K562 (cell line): ENCODE measurements around the gene ESR2. TPM values are rescaled to one million over a fixed set of nuclear protein-coding genes. Genes with fewer than 3 reads are reported as not detected.
A peak's percentile ranks its signal among the peaks of the same experiment; 100 is the strongest.

Experiments used
- ATF6 ChIP-seq: sonication (generic); formaldehyde crosslinking; IDR thresholded peaks from 2 replicates; pipeline ENCODE4 v1.4.0; 2020; ENCODE audit warnings: mild to moderate bottlenecking, missing genetic modification reagents
- BCL6 ChIP-seq: fragments of 250-450 bp; sonication (Bioruptor Pico); IDR thresholded peaks from 2 replicates; pipeline ENCODE4 v1.4.0; 2020
- DPF2 ChIP-seq: fragments of 450-650 bp; IDR thresholded peaks from 2 replicates; pipeline ENCODE4 v1.6.1; 2016
- GABPB2 ChIP-seq: fragments of 250-450 bp; sonication (Bioruptor Pico); conservative IDR thresholded peaks from 2 replicates; pipeline ENCODE4 v1.5.1; 2021; ENCODE audit warnings: mild to moderate bottlenecking
- HNRNPUL1 ChIP-seq: fragments of 200-400 bp; formaldehyde crosslinking; IDR thresholded peaks from 2 replicates; pipeline ENCODE4 v1.6.1; 2017; ENCODE audit warnings: low read length
- KHSRP ChIP-seq: fragments of 450-650 bp; IDR thresholded peaks from 2 replicates; pipeline ENCODE4 v1.6.1; 2017
- MYBL2 ChIP-seq, 2 experiments: fragments of 450-650 bp in 1 of 2; sonication (generic) in 1 of 2; formaldehyde crosslinking in 1 of 2; IDR thresholded peaks; 2 replicates each; pipeline versions ENCODE4 v1.6.1 to v1.8.1; 2017 to 2022; ENCODE audit warnings: borderline replicate concordance in 1 of 2, inconsistent platforms in 1 of 2, low read depth in 1 of 2, mild to moderate bottlenecking in 1 of 2, missing genetic modification reagents in 1 of 2, moderate library complexity in 1 of 2
- MYNN ChIP-seq, 2 experiments: sonication (generic); formaldehyde crosslinking in 1 of 2; IDR thresholded peaks; 2 replicates each; pipeline versions ENCODE4 v1.5.0 to v1.6.1; 2016 to 2020; ENCODE audit warnings: antibody characterized with exemption in 1 of 2, missing genetic modification reagents in 1 of 2
- RB1 ChIP-seq: fragments of 450-650 bp; IDR thresholded peaks from 2 replicates; pipeline ENCODE4 v1.6.1; 2017; ENCODE audit warnings: low read depth, mild to moderate bottlenecking
- XRCC4 ChIP-seq: IDR thresholded peaks from one replicate; pipeline ENCODE4 v1.6.1; 2011; ENCODE audit not compliant: insufficient read depth, insufficient read length; ENCODE audit errors: extremely low read depth
- ZNF239 ChIP-seq: fragments of 250-450 bp; sonication (Bioruptor Pico); IDR thresholded peaks from 2 replicates; pipeline ENCODE4 v1.4.0; 2020; ENCODE audit warnings: mild to moderate bottlenecking
- ZNF699 ChIP-seq: fragments of 250-450 bp; sonication (Bioruptor Pico); IDR thresholded peaks from 2 replicates; pipeline ENCODE4 v1.8.0; 2021; ENCODE audit warnings: mild to moderate bottlenecking, moderate library complexity; ENCODE audit not compliant: insufficient replicate concordance
- polyA plus RNA-seq, 8 experiments: library from polyadenylated mRNA; depleted of rRNA in 4 of 8; stranded (reverse) in 5 of 8; unstranded in 3 of 8; fragments of >200 nt; fragmentation: Nextera tagmentation in 2 of 8; fragmentation: Illumina TruSeq in 1 of 8; extraction: Ambion mirVana in 2 of 8; extraction: Trizol in 1 of 8; gene quantifications; 2 replicates each; pipeline versions ENCODE4 v1.2.1 to v1.2.3, GENCODE V29; 2011 to 2014; ENCODE audit warnings: inconsistent platforms in 1 of 8, missing spikeins in 1 of 8
- total RNA-seq, 7 experiments: library from RNA; depleted of rRNA in 6 of 7; stranded (reverse); fragments of >200 nt in 6 of 7; fragmentation: Illumina TruSeq in 2 of 7; extraction: Trizol in 2 of 7; gene quantifications; 2 replicates each; pipeline versions ENCODE4 v1.2.1 to v1.2.3, GENCODE V29; 2011 to 2021; ENCODE audit warnings: low replicate concordance in 1 of 7
- TF ChIP-seq, protein P1 (sequence below): sonication (generic); formaldehyde crosslinking; IDR thresholded peaks from 2 replicates; pipeline ENCODE4 v1.8.0; 2022; ENCODE audit warnings: mild to moderate bottlenecking, missing genetic modification reagents
- TF ChIP-seq, protein P2 (sequence below): fragments of 450-650 bp; IDR thresholded peaks from 2 replicates; pipeline ENCODE4 v1.7.1; 2018; ENCODE audit warnings: mild to moderate bottlenecking, low read depth; ENCODE audit not compliant: partially characterized antibody
- TF ChIP-seq, protein P3 (sequence below): fragments of 250-450 bp; sonication (Bioruptor Pico); IDR thresholded peaks from 2 replicates; pipeline ENCODE4 v1.8.0; 2021; ENCODE audit warnings: borderline replicate concordance, mild to moderate bottlenecking, moderate library complexity; ENCODE audit not compliant: poor library complexity, severe bottlenecking
- TF ChIP-seq, protein P4 (sequence below), 3 experiments: fragments of 200-800 bp in 1 of 3; sonication (Bioruptor generic) in 1 of 3; sonication (generic) in 1 of 3; formaldehyde crosslinking in 1 of 3; IDR thresholded peaks; 2 replicates each; pipeline versions ENCODE4 v1.6.1 to v1.8.0; 2016 to 2022; ENCODE audit warnings: mild to moderate bottlenecking in 2 of 3, missing compliant biosample characterization in 2 of 3, missing genetic modification characterization in 2 of 3, missing genetic modification reagents in 1 of 3
- TF ChIP-seq, protein P5 (sequence below), 3 experiments: IDR thresholded peaks in 2 of 3; conservative IDR thresholded peaks in 1 of 3; 2 replicates each; pipeline ENCODE4 v1.5.1; 2011 to 2012; ENCODE audit warnings: low read length in 3 of 3, mild to moderate bottlenecking in 3 of 3, control low read depth in 2 of 3, improper control_type of control experiment in 1 of 3, inconsistent platforms in 1 of 3, low read depth in 1 of 3, mixed read lengths in 1 of 3, moderate library complexity in 1 of 3; ENCODE audit not compliant: insufficient read depth in 2 of 3

The ESR2 gene
- total and polyA plus RNA-seq, 9 of the 15 experiments (the other 6 are each of a cell fraction or from before 2014, with no cell fraction given) = 0.07 to 3.8 (median 2.0) TPM

DNA sequence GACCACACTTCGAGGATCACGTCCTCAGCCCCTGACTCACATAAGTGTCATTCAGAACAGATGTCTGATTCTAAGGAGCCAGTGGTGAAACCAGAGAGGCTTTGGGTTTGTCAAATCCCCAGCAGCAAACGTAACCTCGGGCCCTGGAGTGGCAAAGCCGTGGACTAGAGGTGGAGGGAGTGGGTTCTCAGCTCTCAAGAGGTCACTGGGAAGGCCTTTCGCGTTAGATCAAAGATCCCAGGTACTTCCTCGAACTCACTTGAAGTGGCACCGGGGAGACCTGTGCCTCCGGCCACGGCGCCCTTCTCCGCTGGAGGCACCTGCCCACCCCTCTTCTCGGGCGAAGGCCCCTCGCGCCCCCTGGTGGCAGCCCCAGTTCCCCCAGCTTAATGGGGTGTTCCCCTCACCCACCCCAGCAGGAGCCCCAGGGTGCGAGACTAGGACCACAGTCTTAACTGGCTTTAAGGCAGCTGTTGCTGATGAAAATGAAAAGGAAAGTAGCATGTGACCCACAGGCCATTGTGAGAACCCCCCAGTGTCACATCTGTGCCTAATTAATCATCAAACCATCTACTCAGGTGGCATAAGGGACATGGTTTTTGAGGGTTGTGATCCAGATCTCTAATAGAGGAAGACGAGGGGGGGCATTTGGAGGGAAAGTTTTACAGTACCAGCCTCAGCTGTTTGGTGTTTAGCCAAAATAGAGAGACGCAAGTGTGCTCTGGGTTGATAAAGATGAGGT lies 672 bp upstream of the ESR2 start (continued):
- no peak for TF ChIP-seq MYBL2 (IDR thresholded peaks at IDR 0.05; ENCODE audit: low read depth)
- no peak for TF ChIP-seq MYBL2 (CRISPR knock-in tag; IDR thresholded peaks at IDR 0.05; ENCODE audit: borderline replicate concordance)
- no peak for TF ChIP-seq DPF2
- TF ChIP-seq, protein P1, sequence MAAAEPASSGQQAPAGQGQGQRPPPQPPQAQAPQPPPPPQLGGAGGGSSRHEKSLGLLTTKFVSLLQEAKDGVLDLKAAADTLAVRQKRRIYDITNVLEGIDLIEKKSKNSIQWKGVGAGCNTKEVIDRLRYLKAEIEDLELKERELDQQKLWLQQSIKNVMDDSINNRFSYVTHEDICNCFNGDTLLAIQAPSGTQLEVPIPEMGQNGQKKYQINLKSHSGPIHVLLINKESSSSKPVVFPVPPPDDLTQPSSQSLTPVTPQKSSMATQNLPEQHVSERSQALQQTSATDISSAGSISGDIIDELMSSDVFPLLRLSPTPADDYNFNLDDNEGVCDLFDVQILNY (CRISPR knock-in tag) = no peak
- TF ChIP-seq, protein P2, sequence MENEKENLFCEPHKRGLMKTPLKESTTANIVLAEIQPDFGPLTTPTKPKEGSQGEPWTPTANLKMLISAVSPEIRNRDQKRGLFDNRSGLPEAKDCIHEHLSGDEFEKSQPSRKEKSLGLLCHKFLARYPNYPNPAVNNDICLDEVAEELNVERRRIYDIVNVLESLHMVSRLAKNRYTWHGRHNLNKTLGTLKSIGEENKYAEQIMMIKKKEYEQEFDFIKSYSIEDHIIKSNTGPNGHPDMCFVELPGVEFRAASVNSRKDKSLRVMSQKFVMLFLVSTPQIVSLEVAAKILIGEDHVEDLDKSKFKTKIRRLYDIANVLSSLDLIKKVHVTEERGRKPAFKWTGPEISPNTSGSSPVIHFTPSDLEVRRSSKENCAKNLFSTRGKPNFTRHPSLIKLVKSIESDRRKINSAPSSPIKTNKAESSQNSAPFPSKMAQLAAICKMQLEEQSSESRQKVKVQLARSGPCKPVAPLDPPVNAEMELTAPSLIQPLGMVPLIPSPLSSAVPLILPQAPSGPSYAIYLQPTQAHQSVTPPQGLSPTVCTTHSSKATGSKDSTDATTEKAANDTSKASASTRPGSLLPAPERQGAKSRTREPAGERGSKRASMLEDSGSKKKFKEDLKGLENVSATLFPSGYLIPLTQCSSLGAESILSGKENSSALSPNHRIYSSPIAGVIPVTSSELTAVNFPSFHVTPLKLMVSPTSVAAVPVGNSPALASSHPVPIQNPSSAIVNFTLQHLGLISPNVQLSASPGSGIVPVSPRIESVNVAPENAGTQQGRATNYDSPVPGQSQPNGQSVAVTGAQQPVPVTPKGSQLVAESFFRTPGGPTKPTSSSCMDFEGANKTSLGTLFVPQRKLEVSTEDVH = no peak
- TF ChIP-seq RB1 = no peak
- TF ChIP-seq GABPB2 (CRISPR knock-in tag) = no peak
- TF ChIP-seq HNRNPUL1 = no peak
- TF ChIP-seq, protein P3, sequence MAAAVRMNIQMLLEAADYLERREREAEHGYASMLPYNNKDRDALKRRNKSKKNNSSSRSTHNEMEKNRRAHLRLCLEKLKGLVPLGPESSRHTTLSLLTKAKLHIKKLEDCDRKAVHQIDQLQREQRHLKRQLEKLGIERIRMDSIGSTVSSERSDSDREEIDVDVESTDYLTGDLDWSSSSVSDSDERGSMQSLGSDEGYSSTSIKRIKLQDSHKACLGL (CRISPR knock-in tag) = no peak
- TF ChIP-seq, protein P4, sequence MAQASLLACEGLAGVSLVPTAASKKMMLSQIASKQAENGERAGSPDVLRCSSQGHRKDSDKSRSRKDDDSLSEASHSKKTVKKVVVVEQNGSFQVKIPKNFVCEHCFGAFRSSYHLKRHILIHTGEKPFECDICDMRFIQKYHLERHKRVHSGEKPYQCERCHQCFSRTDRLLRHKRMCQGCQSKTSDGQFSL (CRISPR knock-in tag; IDR thresholded peaks at IDR 0.05) = no peak
- TF ChIP-seq, protein P4 (tag; IDR thresholded peaks at IDR 0.05) = no peak
- TF ChIP-seq XRCC4 = no peak
- TF ChIP-seq ZNF239 = no peak
- TF ChIP-seq BCL6 (CRISPR knock-in tag) = no peak
- no peak for TF ChIP-seq ATF6 (CRISPR knock-in tag)
- TF ChIP-seq KHSRP = no peak
- no peak for TF ChIP-seq ZNF699 (CRISPR knock-in tag)
- no peak for TF ChIP-seq MYNN (IDR thresholded peaks at IDR 0.05)
- no peak for TF ChIP-seq MYNN (CRISPR knock-in tag; IDR thresholded peaks at IDR 0.05)
- TF ChIP-seq, protein P5, sequence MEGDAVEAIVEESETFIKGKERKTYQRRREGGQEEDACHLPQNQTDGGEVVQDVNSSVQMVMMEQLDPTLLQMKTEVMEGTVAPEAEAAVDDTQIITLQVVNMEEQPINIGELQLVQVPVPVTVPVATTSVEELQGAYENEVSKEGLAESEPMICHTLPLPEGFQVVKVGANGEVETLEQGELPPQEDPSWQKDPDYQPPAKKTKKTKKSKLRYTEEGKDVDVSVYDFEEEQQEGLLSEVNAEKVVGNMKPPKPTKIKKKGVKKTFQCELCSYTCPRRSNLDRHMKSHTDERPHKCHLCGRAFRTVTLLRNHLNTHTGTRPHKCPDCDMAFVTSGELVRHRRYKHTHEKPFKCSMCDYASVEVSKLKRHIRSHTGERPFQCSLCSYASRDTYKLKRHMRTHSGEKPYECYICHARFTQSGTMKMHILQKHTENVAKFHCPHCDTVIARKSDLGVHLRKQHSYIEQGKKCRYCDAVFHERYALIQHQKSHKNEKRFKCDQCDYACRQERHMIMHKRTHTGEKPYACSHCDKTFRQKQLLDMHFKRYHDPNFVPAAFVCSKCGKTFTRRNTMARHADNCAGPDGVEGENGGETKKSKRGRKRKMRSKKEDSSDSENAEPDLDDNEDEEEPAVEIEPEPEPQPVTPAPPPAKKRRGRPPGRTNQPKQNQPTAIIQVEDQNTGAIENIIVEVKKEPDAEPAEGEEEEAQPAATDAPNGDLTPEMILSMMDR (IDR thresholded peaks at IDR 0.05 in 2 of 3, conservative IDR thresholded peaks at IDR 0.05 in 1 of 3; ENCODE audit: insufficient read depth in 2 of 3, low read depth in 1 of 3, low read length in 3 of 3) = peak; percentile 73 to 86 (median 75)
